GM06990 (cell line): ENCODE measurements around the gene NDUFB2.
"Not testable (repeated sequence)": the region's sequence is repeated elsewhere in the genome, so short reads cannot be mapped to it uniquely, and the experiment has no call there.

Experiments
- DNase-seq: peaks from one replicate; pipeline ENCODE4 v3.0.0-alpha.2; 2011; ENCODE audit not compliant: insufficient read length; ENCODE audit errors: extremely low read depth
- H3K27me3 ChIP-seq: replicated peaks from 2 replicates; pipeline ENCODE4 v1.6.0; 2011; ENCODE audit warnings: low read length; ENCODE audit not compliant: control insufficient read depth, insufficient read depth
- H3K36me3 ChIP-seq: 2 replicates; pipeline ENCODE4 v1.5.1; 2011; ENCODE audit warnings: low read length; ENCODE audit not compliant: control insufficient read depth, insufficient read depth
- H3K4me3 ChIP-seq: replicated peaks from 2 replicates; pipeline ENCODE4 v1.5.1; 2011; ENCODE audit warnings: low read depth, mild to moderate bottlenecking, control low read depth, low read length
- TF ChIP-seq, protein P1 (sequence below): IDR thresholded peaks from 2 replicates; pipeline ENCODE4 v1.5.1; 2011; ENCODE audit warnings: low read length, control low read depth, mild to moderate bottlenecking, inconsistent platforms; ENCODE audit not compliant: insufficient read depth, poor library complexity, severe bottlenecking

NDUFB2 gene

DNA sequence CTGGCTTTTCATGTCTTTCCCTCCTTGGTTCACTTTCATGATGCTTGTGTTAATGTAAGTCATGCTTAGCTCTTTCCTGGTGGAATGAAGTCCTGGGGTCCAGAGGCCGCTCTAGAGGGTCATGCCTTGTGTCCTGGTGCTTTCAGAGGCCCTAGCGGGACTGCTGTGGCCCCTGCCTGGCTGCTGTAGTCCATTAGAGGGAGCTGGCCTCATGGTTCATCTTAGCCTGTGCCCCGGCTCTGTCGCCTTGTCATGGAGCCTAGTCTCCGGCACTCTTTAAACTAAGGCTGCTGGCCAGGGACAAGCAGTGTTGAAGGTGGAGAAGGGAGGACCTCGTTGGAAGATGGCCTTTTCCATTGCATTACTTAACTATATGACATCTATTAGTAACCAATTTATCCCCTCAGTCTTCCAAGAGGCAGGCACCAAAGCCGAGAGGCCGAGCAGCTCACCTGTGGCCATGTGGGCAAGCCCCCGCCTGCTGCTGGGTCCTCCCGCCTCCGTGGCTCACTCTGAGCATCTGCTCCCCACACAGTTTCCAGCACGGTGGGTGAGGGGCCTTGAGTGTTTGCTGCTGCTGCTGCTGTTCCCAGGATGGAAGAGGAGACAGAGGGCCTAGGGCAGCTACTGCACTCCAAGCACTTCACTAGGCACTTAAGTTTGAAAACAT is 5.0 kb upstream of the NDUFB2 start:
- no peak for DNase-seq
- no peaks in the 10 kb centered on the region for H3K27me3 ChIP-seq
- no peak overlapping the region for H3K4me3 ChIP-seq
- TF ChIP-seq, protein P1, sequence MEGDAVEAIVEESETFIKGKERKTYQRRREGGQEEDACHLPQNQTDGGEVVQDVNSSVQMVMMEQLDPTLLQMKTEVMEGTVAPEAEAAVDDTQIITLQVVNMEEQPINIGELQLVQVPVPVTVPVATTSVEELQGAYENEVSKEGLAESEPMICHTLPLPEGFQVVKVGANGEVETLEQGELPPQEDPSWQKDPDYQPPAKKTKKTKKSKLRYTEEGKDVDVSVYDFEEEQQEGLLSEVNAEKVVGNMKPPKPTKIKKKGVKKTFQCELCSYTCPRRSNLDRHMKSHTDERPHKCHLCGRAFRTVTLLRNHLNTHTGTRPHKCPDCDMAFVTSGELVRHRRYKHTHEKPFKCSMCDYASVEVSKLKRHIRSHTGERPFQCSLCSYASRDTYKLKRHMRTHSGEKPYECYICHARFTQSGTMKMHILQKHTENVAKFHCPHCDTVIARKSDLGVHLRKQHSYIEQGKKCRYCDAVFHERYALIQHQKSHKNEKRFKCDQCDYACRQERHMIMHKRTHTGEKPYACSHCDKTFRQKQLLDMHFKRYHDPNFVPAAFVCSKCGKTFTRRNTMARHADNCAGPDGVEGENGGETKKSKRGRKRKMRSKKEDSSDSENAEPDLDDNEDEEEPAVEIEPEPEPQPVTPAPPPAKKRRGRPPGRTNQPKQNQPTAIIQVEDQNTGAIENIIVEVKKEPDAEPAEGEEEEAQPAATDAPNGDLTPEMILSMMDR = no peak
- H3K36me3 ChIP-seq = peaks cover 1% of the 10 kb centered on the region; the same call in 1 of the 2 replicates

DNA sequence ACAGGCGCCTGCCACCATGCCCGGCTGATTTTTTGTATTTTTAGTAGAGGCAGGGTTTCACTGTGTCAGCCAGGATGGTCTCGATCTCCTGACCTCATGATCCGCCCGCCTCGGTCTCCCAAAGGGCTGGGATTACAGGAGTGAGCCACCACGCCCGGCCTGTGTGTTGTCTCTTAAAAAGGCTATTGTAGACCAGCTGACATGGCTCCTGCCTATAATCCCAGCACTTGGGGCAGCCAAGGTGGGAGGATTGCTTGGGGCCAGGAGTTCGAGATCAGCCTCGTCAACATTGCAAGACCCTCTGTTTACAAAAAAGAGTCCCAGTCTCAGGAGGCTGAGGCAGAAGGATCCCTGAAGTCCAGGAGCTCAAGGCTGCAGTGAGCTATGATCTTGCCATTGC is 2.7 kb upstream of the NDUFB2 start:
- H3K4me3 ChIP-seq, DNase-seq, H3K27me3 ChIP-seq, H3K36me3 ChIP-seq: not testable (repeated sequence)

DNA sequence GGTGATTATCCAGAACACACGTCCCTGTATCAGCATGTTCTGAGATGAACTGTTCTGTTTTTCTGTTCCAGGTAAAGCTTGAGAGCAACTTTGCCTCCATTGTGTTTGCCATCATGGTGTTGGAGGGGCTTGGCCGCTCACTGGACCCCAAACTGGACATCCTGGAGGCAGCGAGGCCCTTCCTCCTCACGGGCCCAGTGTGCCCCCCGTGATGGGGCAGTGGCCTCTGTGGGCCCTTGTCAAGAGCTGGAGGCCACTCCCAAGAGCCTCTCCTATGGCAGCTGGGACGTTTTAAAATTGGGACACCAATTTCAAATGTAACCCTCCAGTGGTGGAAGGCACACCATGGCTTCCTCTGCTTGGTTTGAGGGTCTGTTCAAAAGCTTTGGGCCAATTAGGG is 1.9 kb upstream of the NDUFB2 start:
- peaks cover 1% of the 10 kb centered on the region; the same call in 1 of the 2 replicates for H3K36me3 ChIP-seq
- TF ChIP-seq, protein P1 = no peak
- no peaks in the 10 kb centered on the region for H3K27me3 ChIP-seq
- DNase-seq = no peak
- no peak overlapping the region for H3K4me3 ChIP-seq

DNA sequence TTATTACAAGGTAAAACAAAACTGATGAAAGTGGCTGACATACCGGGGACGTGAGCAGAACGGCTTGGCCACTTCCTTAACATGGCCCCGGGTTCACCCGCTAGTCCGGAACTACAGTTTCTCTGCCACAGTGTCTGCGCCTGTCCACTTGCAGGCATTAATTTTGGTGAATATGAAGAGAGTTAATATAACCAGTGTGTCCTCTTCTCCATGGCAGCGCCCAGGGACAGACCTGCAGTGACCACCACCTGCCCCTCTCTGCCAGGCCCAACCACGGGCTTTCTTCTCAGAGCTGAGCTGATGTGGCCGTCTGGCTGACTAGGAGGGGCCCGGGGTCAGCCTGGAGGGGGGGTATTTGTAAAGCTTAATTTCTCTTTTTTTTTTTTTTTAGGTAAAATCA is 1.1 kb upstream of the NDUFB2 start:
- H3K36me3 ChIP-seq = no peaks in the 10 kb centered on the region; the same call in 1 of the 2 replicates
- H3K4me3 ChIP-seq = no peak overlapping the region
- TF ChIP-seq, protein P1 = no peak
- no peak for DNase-seq
- no peaks in the 10 kb centered on the region for H3K27me3 ChIP-seq

DNA sequence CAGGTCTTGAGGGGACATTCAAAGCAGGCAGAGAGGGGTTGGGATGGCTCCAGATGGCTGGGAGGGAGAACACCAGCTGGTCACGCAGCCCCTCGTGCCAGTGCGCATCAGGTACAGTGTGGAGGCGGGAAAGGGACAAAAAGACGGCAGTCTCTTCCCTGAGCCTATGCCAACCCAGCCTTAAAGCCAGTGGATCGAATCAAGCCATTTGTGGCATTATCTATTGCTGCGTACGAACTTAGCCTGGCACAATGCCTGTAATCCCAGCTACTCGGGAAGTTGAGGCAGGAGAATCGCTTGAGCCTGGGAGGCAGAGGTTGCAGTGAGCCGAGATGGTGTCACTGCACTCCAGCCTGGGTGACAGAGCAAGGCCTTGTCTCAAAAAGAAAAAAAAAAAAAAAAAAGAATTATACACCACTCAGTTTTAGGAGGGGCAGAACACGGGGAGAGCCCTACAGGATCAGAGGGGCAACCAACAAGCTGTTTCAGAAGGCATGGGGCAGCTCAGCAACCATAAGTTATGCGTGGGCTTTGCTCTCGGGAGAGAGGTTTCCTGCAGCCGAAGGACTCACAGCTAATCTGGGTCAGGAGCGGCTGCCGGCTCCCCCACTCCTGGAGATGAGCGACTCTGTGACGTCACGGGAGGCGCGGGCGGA is 356 bp upstream of the NDUFB2 start:
- Histone ChIP-seq H3K4me3 (peak overlapping the region; percentile 73), H3K36me3 (no peaks in the 10 kb centered on the region; the same call in 1 of the 2 replicates), H3K27me3 (no peaks in the 10 kb centered on the region)
- DNase-seq = no peak
- TF ChIP-seq, protein P1 = no peak

DNA sequence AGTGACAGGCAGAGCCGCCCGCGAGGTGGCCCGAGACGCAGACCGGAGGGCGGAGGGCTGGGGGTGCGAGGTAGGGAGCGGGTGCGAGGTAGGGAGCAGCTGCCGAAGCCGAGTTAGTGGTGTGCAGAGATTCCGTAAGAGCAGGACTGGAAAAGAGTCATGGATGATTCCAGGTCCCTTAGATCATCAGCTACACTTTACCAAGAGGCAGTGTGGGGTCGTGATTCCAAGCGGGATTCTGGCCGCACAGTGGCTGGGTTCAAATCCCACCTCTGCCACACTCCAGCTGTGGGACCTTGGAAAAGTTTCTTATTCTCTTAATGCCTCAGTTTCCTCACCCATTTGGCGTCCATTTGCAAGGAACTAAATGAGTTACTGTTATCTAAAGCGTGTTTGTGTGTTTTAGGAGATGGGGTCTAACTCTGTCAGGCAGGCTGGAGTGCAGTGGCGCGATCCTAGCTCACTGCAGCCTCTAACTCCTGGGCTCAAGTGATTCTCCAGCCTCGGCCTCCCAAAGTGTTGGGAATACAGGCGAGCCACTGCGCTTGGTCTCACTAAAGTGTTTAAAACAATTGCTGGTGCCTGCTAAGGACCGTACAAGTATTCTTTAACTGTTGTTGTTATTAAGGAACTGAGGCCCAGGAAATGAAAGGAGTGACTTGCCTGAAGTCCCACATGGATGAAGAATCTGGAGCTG is 1.1 kb downstream of the NDUFB2 start:
- Histone ChIP-seq H3K36me3 (no peaks in the 10 kb centered on the region; the same call in 1 of the 2 replicates), H3K27me3 (no peaks in the 10 kb centered on the region), H3K4me3 (peak overlapping the region; percentile 73)
- TF ChIP-seq, protein P1 = no peak
- DNase-seq = no peak
